Breast epithelium (tissue), 3 donors: ENCODE data around the gene NTRK2.

ENCODE experiments used
- POLR2A ChIP-seq: fragments of 450-650 bp; IDR thresholded peaks from one replicate; pipeline ENCODE4 v1.6.1; 2016; ENCODE audit warnings: antibody characterized with exemption, mild to moderate bottlenecking, moderate library complexity
- POLR2AphosphoS5 ChIP-seq, 3 donors: sonication (generic); formaldehyde crosslinking; IDR thresholded peaks; one replicate each; pipeline ENCODE4 v1.6.1; 2017; ENCODE audit warnings: antibody characterized with exemption in 3 of 3
- TF ChIP-seq, protein P1 (sequence below), 3 donors: fragments of 450-650 bp; IDR thresholded peaks; one replicate each; pipeline ENCODE4 v1.5.1; 2016 to 2017; ENCODE audit warnings: antibody characterized with exemption in 3 of 3, mild to moderate bottlenecking in 3 of 3, moderate library complexity in 3 of 3

DNA sequence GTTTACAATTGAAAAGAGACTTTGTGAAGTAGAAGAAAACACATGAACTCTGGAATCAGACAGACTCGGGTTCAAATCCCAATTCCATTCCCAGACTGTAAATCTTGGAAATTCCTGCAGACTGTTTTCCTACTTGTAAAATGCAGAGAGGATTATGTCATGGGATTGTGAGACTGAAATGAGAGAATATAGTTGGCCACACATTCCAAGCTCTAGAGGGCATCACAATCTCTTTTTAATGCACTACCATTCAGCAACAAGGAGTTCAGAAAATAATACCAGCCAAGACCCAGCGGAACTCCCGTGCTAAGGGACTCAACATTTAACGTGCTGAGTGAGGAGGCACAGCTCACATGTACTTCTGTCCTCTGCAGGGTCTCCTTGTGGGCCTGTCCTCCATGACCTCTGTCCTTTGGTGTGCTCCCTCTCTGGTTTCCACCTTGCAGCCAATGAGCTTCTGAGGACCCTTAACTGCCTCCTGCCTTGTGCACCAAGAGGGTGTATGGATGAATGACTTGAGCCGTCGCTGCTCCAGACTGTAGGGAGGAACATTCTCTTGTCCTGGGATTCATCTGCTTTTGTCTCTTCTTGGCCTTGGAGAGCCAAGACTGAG, 263.5 kb downstream of the NTRK2 start:
- TF ChIP-seq, protein P1, sequence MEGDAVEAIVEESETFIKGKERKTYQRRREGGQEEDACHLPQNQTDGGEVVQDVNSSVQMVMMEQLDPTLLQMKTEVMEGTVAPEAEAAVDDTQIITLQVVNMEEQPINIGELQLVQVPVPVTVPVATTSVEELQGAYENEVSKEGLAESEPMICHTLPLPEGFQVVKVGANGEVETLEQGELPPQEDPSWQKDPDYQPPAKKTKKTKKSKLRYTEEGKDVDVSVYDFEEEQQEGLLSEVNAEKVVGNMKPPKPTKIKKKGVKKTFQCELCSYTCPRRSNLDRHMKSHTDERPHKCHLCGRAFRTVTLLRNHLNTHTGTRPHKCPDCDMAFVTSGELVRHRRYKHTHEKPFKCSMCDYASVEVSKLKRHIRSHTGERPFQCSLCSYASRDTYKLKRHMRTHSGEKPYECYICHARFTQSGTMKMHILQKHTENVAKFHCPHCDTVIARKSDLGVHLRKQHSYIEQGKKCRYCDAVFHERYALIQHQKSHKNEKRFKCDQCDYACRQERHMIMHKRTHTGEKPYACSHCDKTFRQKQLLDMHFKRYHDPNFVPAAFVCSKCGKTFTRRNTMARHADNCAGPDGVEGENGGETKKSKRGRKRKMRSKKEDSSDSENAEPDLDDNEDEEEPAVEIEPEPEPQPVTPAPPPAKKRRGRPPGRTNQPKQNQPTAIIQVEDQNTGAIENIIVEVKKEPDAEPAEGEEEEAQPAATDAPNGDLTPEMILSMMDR (IDR thresholded peaks at IDR 0.05), result no peak
- TF ChIP-seq POLR2AphosphoS5 (IDR thresholded peaks at IDR 0.05) (no peak), POLR2A (no peak)
